Spleen (tissue), 7 donors: ENCODE results near the gene SMAD1.

Source experiments
- POLR2A ChIP-seq, 3 donors: fragments of 450-650 bp; IDR thresholded peaks; one replicate each; pipeline ENCODE4 v1.5.1; 2017; ENCODE audit warnings: antibody characterized with exemption in 3 of 3, mild to moderate bottlenecking in 1 of 3
- POLR2AphosphoS5 ChIP-seq, 3 donors: sonication (generic); formaldehyde crosslinking; IDR thresholded peaks; one replicate each; pipeline ENCODE4 v1.5.1; 2017; ENCODE audit warnings: antibody characterized with exemption in 3 of 3
- TF ChIP-seq, protein P1 (sequence below), 11 experiments: fragments of 200-600 bp in 7 of 11; fragments of 450-650 bp in 4 of 11; sonication (generic) in 4 of 11; IDR thresholded peaks in 8 of 11; conservative IDR thresholded peaks in 3 of 11; 1 replicate in 7 of 11; 2 replicates in 4 of 11; pipeline versions ENCODE4 v1.4.0 to v1.8.0; 2016 to 2021; ENCODE audit warnings: antibody characterized with exemption in 11 of 11, inconsistent platforms in 4 of 11, mild to moderate bottlenecking in 1 of 11
- donor health status: DM: no; HTN: no; CAD: no; lungs with moderate emphysema.
- donor health status: DM: no; HTN: no; CAD: no.
- donor health status: DM: no; HTN: no; CAD: no.

DNA sequence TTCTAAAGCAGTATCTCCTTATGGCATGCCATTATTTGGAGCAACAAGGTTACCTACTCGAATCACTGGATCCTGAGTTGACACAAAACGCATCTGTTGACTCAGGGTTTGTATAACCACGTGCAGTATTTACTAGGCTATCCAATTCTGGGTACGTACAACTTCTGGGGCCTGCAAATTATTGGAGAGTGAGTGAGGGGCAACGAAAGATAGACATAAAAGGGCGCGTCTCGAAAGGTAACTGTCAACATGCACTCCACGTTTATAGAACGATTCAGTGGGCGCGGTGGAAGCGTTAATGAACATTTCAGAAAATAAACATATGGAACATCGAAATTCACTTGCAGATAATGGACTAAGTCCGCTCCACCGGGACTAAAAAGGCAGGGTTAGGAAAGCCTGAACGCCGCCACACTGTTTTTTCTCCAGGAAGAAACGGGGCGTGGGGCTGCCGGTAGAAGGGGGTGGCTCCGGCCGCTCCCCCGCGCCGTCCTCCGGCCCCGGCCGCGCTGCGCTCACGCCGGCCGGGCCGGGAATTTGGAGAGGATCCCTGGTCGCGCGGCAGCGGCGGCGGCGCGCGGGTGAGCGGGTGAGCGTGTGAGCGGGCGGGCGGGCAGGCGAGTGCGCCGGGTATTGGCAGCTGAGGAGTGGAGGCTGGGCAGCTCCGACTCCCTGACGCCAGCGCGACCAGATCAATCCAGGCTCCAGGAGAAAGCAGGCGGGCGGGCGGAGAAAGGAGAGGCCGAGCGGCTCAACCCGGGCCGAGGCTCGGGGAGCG lies at the start of gene SMAD1:
- TF ChIP-seq, protein P1, sequence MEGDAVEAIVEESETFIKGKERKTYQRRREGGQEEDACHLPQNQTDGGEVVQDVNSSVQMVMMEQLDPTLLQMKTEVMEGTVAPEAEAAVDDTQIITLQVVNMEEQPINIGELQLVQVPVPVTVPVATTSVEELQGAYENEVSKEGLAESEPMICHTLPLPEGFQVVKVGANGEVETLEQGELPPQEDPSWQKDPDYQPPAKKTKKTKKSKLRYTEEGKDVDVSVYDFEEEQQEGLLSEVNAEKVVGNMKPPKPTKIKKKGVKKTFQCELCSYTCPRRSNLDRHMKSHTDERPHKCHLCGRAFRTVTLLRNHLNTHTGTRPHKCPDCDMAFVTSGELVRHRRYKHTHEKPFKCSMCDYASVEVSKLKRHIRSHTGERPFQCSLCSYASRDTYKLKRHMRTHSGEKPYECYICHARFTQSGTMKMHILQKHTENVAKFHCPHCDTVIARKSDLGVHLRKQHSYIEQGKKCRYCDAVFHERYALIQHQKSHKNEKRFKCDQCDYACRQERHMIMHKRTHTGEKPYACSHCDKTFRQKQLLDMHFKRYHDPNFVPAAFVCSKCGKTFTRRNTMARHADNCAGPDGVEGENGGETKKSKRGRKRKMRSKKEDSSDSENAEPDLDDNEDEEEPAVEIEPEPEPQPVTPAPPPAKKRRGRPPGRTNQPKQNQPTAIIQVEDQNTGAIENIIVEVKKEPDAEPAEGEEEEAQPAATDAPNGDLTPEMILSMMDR (IDR thresholded peaks at IDR 0.05 in 8 of 11, conservative IDR thresholded peaks at IDR 0.05 in 3 of 11) = no peak
- TF ChIP-seq POLR2A (IDR thresholded peaks at IDR 0.05) (no peak), POLR2AphosphoS5 (IDR thresholded peaks at IDR 0.05) (peak; percentile 70 to 87 (median 85))
